Measurements from ENCODE around the gene IQSEC1.

IQSEC1 gene

DNA sequence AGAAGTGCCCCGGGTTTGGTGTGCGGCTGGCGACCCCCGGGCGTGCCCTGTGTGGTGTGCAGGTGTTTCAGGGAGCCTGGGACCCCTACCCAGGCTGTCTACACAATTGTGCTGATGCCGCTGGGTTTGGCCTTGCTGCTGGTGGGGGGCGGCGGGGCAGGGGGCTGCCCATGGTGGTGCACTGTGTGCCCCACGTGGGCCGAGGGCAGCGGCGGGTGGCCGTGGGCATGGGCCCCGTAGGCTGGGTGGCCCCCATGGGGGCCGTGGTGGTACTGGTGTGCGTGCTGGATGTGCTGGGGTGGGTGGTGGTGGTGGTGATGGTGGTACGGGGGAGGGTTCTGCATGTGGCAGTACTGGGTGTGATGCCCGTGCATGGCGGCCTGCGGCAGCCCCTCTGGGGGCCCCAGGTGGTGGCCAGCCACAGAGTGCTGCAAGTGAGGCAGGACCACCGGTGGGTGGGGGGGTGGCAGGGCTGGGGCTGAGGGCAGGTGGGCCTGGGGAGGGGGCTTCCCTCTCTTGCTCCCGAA, 172.3 kb downstream of the IQSEC1 start:
- TF ChIP-seq, protein P1, sequence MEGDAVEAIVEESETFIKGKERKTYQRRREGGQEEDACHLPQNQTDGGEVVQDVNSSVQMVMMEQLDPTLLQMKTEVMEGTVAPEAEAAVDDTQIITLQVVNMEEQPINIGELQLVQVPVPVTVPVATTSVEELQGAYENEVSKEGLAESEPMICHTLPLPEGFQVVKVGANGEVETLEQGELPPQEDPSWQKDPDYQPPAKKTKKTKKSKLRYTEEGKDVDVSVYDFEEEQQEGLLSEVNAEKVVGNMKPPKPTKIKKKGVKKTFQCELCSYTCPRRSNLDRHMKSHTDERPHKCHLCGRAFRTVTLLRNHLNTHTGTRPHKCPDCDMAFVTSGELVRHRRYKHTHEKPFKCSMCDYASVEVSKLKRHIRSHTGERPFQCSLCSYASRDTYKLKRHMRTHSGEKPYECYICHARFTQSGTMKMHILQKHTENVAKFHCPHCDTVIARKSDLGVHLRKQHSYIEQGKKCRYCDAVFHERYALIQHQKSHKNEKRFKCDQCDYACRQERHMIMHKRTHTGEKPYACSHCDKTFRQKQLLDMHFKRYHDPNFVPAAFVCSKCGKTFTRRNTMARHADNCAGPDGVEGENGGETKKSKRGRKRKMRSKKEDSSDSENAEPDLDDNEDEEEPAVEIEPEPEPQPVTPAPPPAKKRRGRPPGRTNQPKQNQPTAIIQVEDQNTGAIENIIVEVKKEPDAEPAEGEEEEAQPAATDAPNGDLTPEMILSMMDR (IDR thresholded peaks at IDR 0.05): no peak

DNA sequence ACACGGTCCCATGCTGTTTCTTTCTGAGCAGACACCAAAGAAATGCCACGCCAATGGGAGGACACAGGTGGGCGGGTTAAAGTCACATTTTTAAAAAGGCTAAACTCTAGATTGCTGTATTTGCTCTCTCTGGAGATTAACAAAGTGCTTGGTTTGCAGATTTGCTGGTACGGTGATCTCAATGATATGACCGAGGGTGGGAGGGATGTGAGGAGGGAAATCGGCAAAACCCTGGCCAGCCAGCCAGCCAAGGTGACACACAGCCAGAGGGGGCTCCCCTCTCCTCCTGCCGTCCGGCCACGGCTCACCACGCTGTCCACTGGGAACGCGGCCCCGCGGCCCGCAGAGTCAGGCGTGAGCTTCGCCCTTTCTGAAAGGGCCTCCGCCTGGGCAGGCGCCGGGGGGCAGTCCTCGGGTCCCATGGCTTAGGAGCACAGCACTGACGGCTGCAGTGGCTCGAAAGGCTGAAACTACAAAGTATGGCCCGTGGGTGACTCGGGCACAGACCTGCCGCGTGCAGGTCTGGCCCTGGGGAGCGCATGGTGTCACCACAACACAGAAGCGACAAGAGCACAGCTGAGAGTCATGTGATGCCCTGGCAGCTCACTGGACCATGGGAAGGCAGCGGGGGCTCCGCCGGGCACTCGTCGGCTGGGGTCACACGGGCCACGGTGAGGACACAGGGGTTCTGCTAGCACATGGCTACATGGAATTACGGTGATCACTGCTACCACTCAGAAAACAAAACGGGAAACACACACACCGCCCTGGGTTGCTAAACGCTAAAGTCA, 174.1 kb downstream of the IQSEC1 start:
- TF ChIP-seq, protein P1 (IDR thresholded peaks at IDR 0.05): no peak

DNA sequence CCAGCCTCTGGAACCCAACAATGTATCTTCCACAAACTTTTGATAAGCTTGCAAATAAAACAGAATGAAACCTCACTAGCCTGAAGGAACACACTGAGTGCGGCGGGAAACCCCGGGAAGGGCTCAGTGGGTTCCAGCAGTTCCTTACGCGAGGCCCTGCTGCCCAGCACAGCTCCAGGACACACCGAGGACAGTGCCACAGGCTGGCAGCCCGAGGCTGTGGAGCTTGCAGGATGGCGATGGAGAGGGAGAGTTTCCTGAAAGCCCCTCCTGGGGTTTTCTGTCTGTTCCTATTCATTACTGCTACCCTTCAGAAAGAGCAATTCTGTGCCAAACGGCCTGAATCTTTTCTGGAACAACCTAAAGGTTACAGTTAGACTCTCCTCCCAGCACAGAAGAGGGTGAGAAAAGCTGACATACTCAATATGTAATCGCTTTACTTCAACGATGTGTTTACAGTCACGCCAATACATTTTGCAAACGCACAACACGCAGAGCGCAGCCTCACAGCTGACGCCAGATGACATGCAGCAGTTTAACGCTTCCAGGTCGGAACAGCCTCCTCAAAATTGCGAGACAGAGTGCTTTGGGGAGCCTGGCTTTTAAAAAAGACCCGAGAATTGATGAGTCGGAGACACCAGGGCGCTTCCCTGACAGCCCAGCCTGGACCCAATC, 174.8 kb downstream of the IQSEC1 start:
- TF ChIP-seq, protein P1 (IDR thresholded peaks at IDR 0.05): no peak

DNA sequence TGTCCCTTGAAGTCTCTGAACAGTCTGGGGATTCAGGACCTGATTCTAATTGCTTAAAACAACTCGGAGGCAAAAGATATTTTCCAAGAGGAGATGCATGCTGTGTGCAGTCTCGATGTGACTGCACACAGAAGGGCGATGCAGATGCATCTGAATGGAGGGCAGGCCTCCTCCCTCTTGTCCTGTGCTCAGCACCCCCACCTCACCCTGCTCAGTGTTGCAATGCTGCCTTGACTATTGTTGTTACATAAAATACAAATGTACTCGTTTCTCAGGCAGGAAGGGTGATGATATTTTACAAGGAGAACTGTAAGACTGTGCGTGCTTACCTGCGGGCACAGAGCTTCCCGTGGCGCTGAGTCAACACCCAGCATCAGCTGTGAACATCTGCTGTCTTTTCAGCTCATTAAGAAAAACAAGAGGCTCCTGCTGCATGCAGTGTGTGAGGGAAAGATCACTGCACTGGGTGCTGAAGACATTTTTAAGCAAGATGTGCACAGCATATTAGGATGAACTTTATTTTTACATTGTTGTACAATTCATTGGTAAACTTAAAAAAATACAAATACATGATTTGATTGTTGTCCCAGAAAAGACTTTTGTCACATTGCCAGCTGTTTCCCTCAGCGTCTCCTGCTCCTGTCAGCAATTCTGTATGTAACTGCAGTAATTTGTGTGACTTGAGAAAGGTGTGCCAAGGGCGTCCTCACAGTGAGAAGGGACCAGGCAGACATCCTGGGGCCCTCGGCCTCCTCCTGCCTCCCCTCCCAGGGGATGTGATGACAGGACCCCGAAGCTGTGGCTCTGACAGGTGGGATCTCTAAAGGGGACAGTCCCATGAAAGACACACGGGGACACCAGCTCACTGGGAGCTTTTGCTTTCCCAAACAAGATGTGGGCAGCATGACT, 175.6 kb downstream of the IQSEC1 start:
- TF ChIP-seq, protein P1 (IDR thresholded peaks at IDR 0.05): no peak

DNA sequence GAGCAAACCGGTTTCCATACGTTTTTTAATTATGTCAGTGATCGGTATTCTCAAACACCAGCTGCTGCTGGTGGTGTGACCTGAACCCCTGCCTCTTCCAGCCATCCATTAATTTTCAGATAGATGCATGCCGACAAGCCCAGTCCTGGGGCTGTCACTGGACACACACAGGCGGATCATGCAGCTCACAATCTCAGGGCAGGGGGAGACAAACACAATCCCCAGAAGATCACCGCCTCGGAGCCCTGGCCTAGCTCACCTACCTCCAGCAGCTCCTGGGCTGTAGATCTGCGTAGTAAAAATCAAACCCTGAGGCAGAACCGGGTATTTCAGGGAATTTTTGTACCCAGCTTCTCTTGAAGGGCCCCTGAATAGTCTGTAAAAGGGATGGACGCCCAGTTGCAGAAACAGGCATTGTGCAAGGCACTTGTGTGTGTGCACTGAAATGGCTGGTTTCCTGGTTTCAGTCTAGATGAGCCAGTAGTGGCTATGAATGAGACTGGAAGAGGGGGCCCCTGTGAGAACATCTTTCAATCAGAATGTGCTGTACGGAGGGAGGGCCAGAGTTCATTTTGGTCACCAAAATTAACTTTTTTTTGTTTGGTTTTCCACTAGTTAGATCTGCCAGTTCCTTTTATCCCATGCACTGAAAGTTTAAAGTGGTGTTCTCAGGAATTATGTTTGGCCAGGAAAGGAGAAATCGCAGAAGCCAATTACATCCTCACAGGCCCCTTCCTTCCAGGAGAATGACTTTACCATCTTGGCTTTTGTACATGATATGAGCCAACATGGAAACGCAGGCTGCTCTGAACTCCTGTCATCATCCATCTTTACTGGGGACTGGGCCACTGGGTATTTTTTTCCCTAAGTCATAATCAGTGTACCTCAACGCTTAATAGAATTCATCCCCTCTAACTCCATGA, 176.9 kb downstream of the IQSEC1 start:
- TF ChIP-seq, protein P1 (IDR thresholded peaks at IDR 0.05): no peak

DNA sequence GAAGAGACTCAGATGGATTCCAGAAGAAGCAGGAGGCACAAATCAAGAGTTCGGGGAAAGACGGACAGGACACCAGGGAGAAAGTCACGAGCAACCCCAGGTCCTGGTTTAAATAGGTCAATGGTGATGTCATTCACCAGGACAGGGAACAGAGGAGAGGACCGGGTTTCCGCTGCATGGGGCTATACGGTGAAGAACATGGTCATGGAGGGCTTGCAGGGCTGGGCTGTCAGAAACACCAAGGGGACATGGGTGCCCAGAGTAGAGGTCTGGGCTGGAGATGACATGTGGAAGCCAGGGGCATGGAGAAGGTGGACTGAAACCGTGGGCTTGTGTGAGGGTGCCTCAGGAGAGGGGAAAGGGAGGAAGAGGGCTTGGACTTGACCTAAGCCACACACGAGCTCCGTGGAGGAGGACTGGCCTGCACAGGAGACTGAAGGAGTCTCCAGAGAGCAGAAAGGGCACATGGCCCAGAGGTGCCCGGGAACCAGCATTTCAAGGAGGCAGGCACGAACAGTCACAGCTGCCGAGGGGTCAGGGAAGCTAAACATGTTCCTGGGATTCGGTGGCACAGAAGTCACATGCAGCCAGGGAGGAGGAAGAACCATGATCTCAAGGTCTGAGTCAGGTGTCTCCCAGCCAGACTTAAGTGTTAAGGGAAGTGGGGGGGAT, 177.7 kb downstream of the IQSEC1 start:
- TF ChIP-seq, protein P1 (IDR thresholded peaks at IDR 0.05): no peak
